Keratinocyte (primary cell): ENCODE results near the gene KHSRP. TPM values are rescaled to one million over a fixed set of nuclear protein-coding genes. Genes with fewer than 3 reads are reported as not detected.

Experiments
- DNase-seq: peaks from one replicate; pipeline ENCODE4 v3.0.0-alpha.2; 2011; ENCODE audit warnings: low read depth, missing footprints, low spot score
- FAIRE-seq: peaks from 2 replicates; lab custom pipeline; 2011; peaks lifted over from hg19 to GRCh38; lab: Jason Lieb, UNC
- H2AFZ ChIP-seq: 2 replicates; pipeline ENCODE4 v1.6.0; 2012; ENCODE audit warnings: low read length, control low read depth, inconsistent platforms; ENCODE audit not compliant: control insufficient read depth
- H3K27ac ChIP-seq: 2 replicates; pipeline ENCODE4 v1.5.1; 2011; ENCODE audit warnings: low read length; ENCODE audit not compliant: control insufficient read depth, insufficient read depth
- H3K27me3 ChIP-seq: 3 replicates; pipeline ENCODE4 v1.6.0; 2011; ENCODE audit warnings: low read length; ENCODE audit not compliant: control insufficient read depth, insufficient read depth; ENCODE audit errors: extremely low read depth
- H3K36me3 ChIP-seq, 2 experiments: 2 replicates in 1 of 2; 3 replicates in 1 of 2; pipeline ENCODE4 v1.5.1; 2011; ENCODE audit warnings: low read length in 2 of 2, mild to moderate bottlenecking in 1 of 2; ENCODE audit not compliant: control insufficient read depth in 2 of 2, insufficient read depth in 2 of 2; ENCODE audit errors: extremely low read depth in 1 of 2
- H3K4me1 ChIP-seq: 3 replicates; pipeline ENCODE4 v1.5.1; 2011; ENCODE audit warnings: low read length; ENCODE audit not compliant: control insufficient read depth, insufficient read depth; ENCODE audit errors: extremely low read depth
- H3K4me2 ChIP-seq: 3 replicates; pipeline ENCODE4 v1.6.0; 2011; ENCODE audit warnings: low read depth, low read length; ENCODE audit not compliant: control insufficient read depth, insufficient read depth; ENCODE audit errors: extremely low read depth
- H3K4me3 ChIP-seq, 3 experiments: fragments of 200-600 bp in 1 of 3; sonication (generic) in 1 of 3; 2 replicates in 2 of 3; 3 replicates in 1 of 3; pipeline ENCODE4 v1.5.1; 2011 to 2016; ENCODE audit warnings: low read length in 3 of 3, mild to moderate bottlenecking in 3 of 3, control low read depth in 2 of 3, inconsistent platforms in 1 of 3, low read depth in 1 of 3, mixed read lengths in 1 of 3, mixed run types in 1 of 3, moderate library complexity in 1 of 3; ENCODE audit not compliant: control insufficient read depth in 2 of 3, insufficient read depth in 2 of 3; ENCODE audit errors: extremely low read depth in 1 of 3
- H3K79me2 ChIP-seq: 2 replicates; pipeline ENCODE4 v1.6.0; 2012; ENCODE audit warnings: low read length; ENCODE audit not compliant: control insufficient read depth, insufficient read depth
- H3K9ac ChIP-seq: 3 replicates; pipeline ENCODE4 v1.6.0; 2011; ENCODE audit warnings: low read length; ENCODE audit not compliant: control insufficient read depth, insufficient read depth; ENCODE audit errors: extremely low read depth
- H3K9me1 ChIP-seq: 3 replicates; pipeline ENCODE4 v1.6.0; 2011; ENCODE audit warnings: low read length; ENCODE audit not compliant: control insufficient read depth, insufficient read depth; ENCODE audit errors: extremely low read depth
- H3K9me3 ChIP-seq: 2 replicates; pipeline ENCODE4 v1.5.1; 2012; ENCODE audit warnings: low read depth, low read length; ENCODE audit not compliant: control insufficient read depth
- H4K20me1 ChIP-seq: 3 replicates; pipeline ENCODE4 v1.6.0; 2011; ENCODE audit warnings: low read length; ENCODE audit not compliant: control insufficient read depth, insufficient read depth; ENCODE audit errors: extremely low read depth
- CTCF ChIP-seq, 3 experiments: IDR thresholded peaks in 1 of 3; conservative IDR thresholded peaks in 1 of 3; optimal IDR thresholded peaks in 1 of 3; 2 replicates in 2 of 3; 3 replicates in 1 of 3; pipeline versions ENCODE3 to v1.5.1; 2011; ENCODE audit warnings: low read length in 3 of 3, mild to moderate bottlenecking in 3 of 3, moderate library complexity in 2 of 3, control low read depth in 1 of 3, inconsistent platforms in 1 of 3; ENCODE audit not compliant: insufficient read depth in 2 of 3; ENCODE audit errors: extremely low read depth in 1 of 3
- EZH2 ChIP-seq: IDR thresholded peaks from one replicate; pipeline ENCODE4 v1.6.1; 2012; ENCODE audit warnings: inconsistent platforms, mild to moderate bottlenecking, low read length, moderate library complexity
- dilution Hi-C: fragments of 300-500 bp; cut with MboI; formaldehyde crosslinking; loops from one replicate; pipeline ENCODE4 v1.7.0; 2020; ENCODE audit warnings: low sequenced_read_pairs; ENCODE audit not compliant: extremely low pct_ligation_motif_present
- polyA plus RNA-seq, 5 experiments: library from polyadenylated mRNA; depleted of rRNA in 3 of 5; stranded (reverse) in 3 of 5; stranded (forward) in 1 of 5; unstranded in 1 of 5; fragments of >200 nt; gene quantifications; 1 replicate in 1 of 5; 2 replicates in 3 of 5; 3 replicates in 1 of 5; pipeline versions ENCODE4 v1.2.1 to v1.2.3, GENCODE V29; 2011 to 2012; ENCODE audit warnings: missing spikeins in 2 of 5, low read depth in 1 of 5, low replicate concordance in 1 of 5

KHSRP gene
- polyA plus RNA-seq, 1 donor (not counting 4 experiments of a cell fraction or from before 2014, with no cell fraction given): 56.6 TPM

- Histone ChIP-seq H3K27ac (peak overlapping the region; percentile 89), H2AFZ (peak overlapping the region; percentile 97), H4K20me1 (peaks cover 2% of the 10 kb centered on the region), H3K9ac (peak overlapping the region; percentile 95), H3K79me2 (peaks cover 22% of the 10 kb centered on the region), H3K9me1 (no peaks in the 10 kb centered on the region), H3K9me3 (no peaks in the 10 kb centered on the region), H3K36me3 (peaks cover 7 to 12% of the 10 kb centered on the region in 2 experiments), H3K4me1 (peaks cover 13% of the 10 kb centered on the region), H3K27me3 (no peaks in the 10 kb centered on the region), H3K4me2 (peak overlapping the region; percentile 100), H3K4me3 (peak overlapping the region; percentile 96 to 99 (median 98))
- DNase-seq: no peak
- no peak for TF ChIP-seq EZH2
- TF ChIP-seq CTCF (optimal IDR thresholded peaks at IDR 0.05 in 1 of 3, IDR thresholded peaks at IDR 0.05 in 1 of 3, conservative IDR thresholded peaks at IDR 0.05 in 1 of 3; ENCODE audit: extremely low read depth in 1 of 3, insufficient read depth in 2 of 3, low read length in 3 of 3): no peak
- peak; percentile 29 for FAIRE-seq
- dilution Hi-C loops: no loop called here
These were observed 30.6 kb downstream of the KHSRP start for GRCh38 chr19:6393983-6394412.

- H3K36me3 ChIP-seq: peaks cover 11 to 15% of the 10 kb centered on the region in 2 experiments
- DNase-seq (peak; percentile 90), FAIRE-seq (peak; percentile 84)
- H3K9me3 ChIP-seq: no peaks in the 10 kb centered on the region
- peak within 1 kb of the TSS; percentile 89 for H3K27ac ChIP-seq
- peaks cover 24% of the 10 kb centered on the region for H3K79me2 ChIP-seq
- peaks cover 13% of the 10 kb centered on the region for H3K4me1 ChIP-seq
- peak within 1 kb of the TSS; percentile 96 to 99 (median 98) for H3K4me3 ChIP-seq
- TF ChIP-seq CTCF (optimal IDR thresholded peaks at IDR 0.05 in 1 of 3, IDR thresholded peaks at IDR 0.05 in 1 of 3, conservative IDR thresholded peaks at IDR 0.05 in 1 of 3; ENCODE audit: extremely low read depth in 1 of 3, insufficient read depth in 2 of 3, low read length in 3 of 3) (peak in 2 of 3 experiments; percentile 20 to 37), EZH2 (no peak)
- H2AFZ ChIP-seq: peak within 1 kb of the TSS; percentile 97
- H3K9ac ChIP-seq: peak within 1 kb of the TSS; percentile 95
- dilution Hi-C loops: no loop called here
- H3K9me1 ChIP-seq: no peaks in the 10 kb centered on the region
- H3K4me2 ChIP-seq: peak within 1 kb of the TSS; percentile 100
- H4K20me1 ChIP-seq: peaks cover 2% of the 10 kb centered on the region
- H3K27me3 ChIP-seq: no peaks in the 10 kb centered on the region
These were observed 31.3 kb downstream of the KHSRP start, which contains the start of gene GTF2F1 for GRCh38 chr19:6393074-6393982. TSS of gene GTF2F1 (minus strand) at chr19:6393164. CDS start at chr19:6392995, 169 bp downstream.
